Endodermal cell (in vitro differentiated cells): ENCODE data around the gene ZFR2. TPM values are rescaled to one million over a fixed set of nuclear protein-coding genes. Genes with fewer than 3 reads are reported as not detected.
"Not testable (repeated sequence)": the region's sequence is repeated elsewhere in the genome, so short reads cannot be mapped to it uniquely, and the experiment has no call there.

Source experiments
- DNase-seq: peaks from one replicate; pipeline ENCODE4 v3.0.0-alpha.2; 2017
- H3K27ac ChIP-seq: 2 replicates; pipeline ENCODE4 v1.5.1; 2013; ENCODE audit warnings: mild to moderate bottlenecking, low read depth, low read length, moderate library complexity
- H3K27me3 ChIP-seq: 2 replicates; pipeline ENCODE4 v1.6.1; 2013; ENCODE audit warnings: mild to moderate bottlenecking, low read length, moderate library complexity; ENCODE audit not compliant: insufficient read depth, control insufficient read depth, poor library complexity, severe bottlenecking
- H3K36me3 ChIP-seq: 2 replicates; pipeline ENCODE4 v1.7.0; 2013; ENCODE audit warnings: mild to moderate bottlenecking, low read length, moderate library complexity; ENCODE audit not compliant: control insufficient read depth, insufficient read depth
- H3K4me1 ChIP-seq: one replicate; pipeline ENCODE4 v1.7.0; 2013; ENCODE audit warnings: low read length; ENCODE audit not compliant: control insufficient read depth, insufficient read depth
- H3K4me3 ChIP-seq: 2 replicates; pipeline ENCODE4 v1.5.1; 2013; ENCODE audit warnings: mild to moderate bottlenecking, low read length, moderate library complexity
- H3K9ac ChIP-seq: 2 replicates; pipeline ENCODE4 v1.6.1; 2013; ENCODE audit warnings: mild to moderate bottlenecking, low read length, moderate library complexity; ENCODE audit not compliant: poor library complexity, severe bottlenecking; ENCODE audit errors: extremely low read depth
- H3K9me3 ChIP-seq: 2 replicates; pipeline ENCODE4 v1.6.1; 2013; ENCODE audit warnings: mild to moderate bottlenecking, low read length, moderate library complexity; ENCODE audit not compliant: control insufficient read depth
- H3K27ac Mint-ChIP-seq: 2 replicates; pipeline ENCODE4 v1.8.0; 2020; ENCODE audit warnings: mixed read lengths
- H3K27me3 Mint-ChIP-seq: 2 replicates; pipeline ENCODE4 v1.8.0; 2021; ENCODE audit warnings: mild to moderate bottlenecking, mixed read lengths; ENCODE audit not compliant: insufficient read depth
- H3K36me3 Mint-ChIP-seq: 2 replicates; pipeline ENCODE4 v1.8.0; 2020; ENCODE audit warnings: low read depth, mixed read lengths
- H3K4me1 Mint-ChIP-seq: 2 replicates; pipeline ENCODE4 v1.8.0; 2020; ENCODE audit warnings: mixed read lengths
- H3K4me3 Mint-ChIP-seq: 2 replicates; pipeline ENCODE4 v1.8.0; 2020; ENCODE audit warnings: mild to moderate bottlenecking, moderate library complexity, mixed read lengths
- H3K9me3 Mint-ChIP-seq: 2 replicates; pipeline ENCODE4 v1.8.0; 2020; ENCODE audit warnings: mild to moderate bottlenecking, mixed read lengths
- CTCF ChIP-seq: fragments of 200-600 bp; sonication (generic); conservative IDR thresholded peaks from 2 replicates; pipeline ENCODE4 v1.5.0; 2021; ENCODE audit warnings: antibody characterized with exemption, mild to moderate bottlenecking
- WGBS, 2 experiments: methylation state at CpG; one replicate each; pipeline versions ENCODE4 v1.1.5 to v1.1.7; 2013; ENCODE audit warnings: missing lambda C conversion rate in 2 of 2, mixed read lengths in 1 of 2; ENCODE audit not compliant: insufficient coverage in 1 of 2, insufficient read length in 1 of 2; 5-methylcytosine and 5-hydroxymethylcytosine counted together
- total RNA-seq, 2 donors: library from RNA; stranded (reverse); fragmentation: NEBNext Ultra II Directional in 1 of 2; extraction: Animal tissue kit (Norgen Biotek cat#: 25700) in 1 of 2; gene quantifications; 2 replicates in 1 of 2; 3 replicates in 1 of 2; pipeline ENCODE4 v1.2.1, GENCODE V29; 2021

ZFR2 gene
- total RNA-seq, 2 donors from 2014 or later = 16.4 to 24.6 TPM

GRCh38 chr19:3816566-3817218, 52.1 kb downstream of the ZFR2 start:
- Mint-ChIP-seq H3K27ac (no peak overlapping the region), H3K9me3 (no peaks in the 10 kb centered on the region), H3K36me3 (no peaks in the 10 kb centered on the region), H3K4me1 (no peaks in the 10 kb centered on the region), H3K27me3 (peaks cover under 1% of the 10 kb centered on the region), H3K4me3 (no peak overlapping the region)
- H3K4me1 ChIP-seq = no peaks in the 10 kb centered on the region
- H3K27me3 ChIP-seq = no peaks in the 10 kb centered on the region
- 93 to 94% methylated on average over 45 of the region's 45 CpGs for WGBS, 2 experiments
- TF ChIP-seq CTCF = no peak
- no peaks in the 10 kb centered on the region for H3K36me3 ChIP-seq
- no peaks in the 10 kb centered on the region for H3K9me3 ChIP-seq
- no peak overlapping the region for H3K27ac ChIP-seq
- H3K4me3 ChIP-seq = no peak overlapping the region
- H3K9ac ChIP-seq = no peak overlapping the region
- peak; percentile 40 for DNase-seq

- WGBS, 2 experiments = 92 to 93% methylated on average over 3 to 9 of the region's 9 CpGs
- not testable (repeated sequence) for H3K36me3 ChIP-seq, H3K9ac ChIP-seq, H3K9me3 ChIP-seq, H3K27ac ChIP-seq, H3K36me3 Mint-ChIP-seq, H3K27ac Mint-ChIP-seq, H3K4me1 ChIP-seq, H3K4me3 Mint-ChIP-seq, H3K4me1 Mint-ChIP-seq, DNase-seq, H3K9me3 Mint-ChIP-seq, H3K27me3 ChIP-seq, H3K27me3 Mint-ChIP-seq, H3K4me3 ChIP-seq
These were observed 52.7 kb downstream of the ZFR2 start for GRCh38 chr19:3816148-3816547.

- Histone ChIP-seq H3K4me3 (no peak overlapping the region), H3K9ac (no peak overlapping the region), H3K4me1 (no peaks in the 10 kb centered on the region), H3K27me3 (no peaks in the 10 kb centered on the region), H3K36me3 (no peaks in the 10 kb centered on the region), H3K9me3 (no peaks in the 10 kb centered on the region), H3K27ac (no peak overlapping the region)
- DNase-seq = no peak
- H3K4me3 Mint-ChIP-seq = no peak overlapping the region
- no peaks in the 10 kb centered on the region for H3K27me3 Mint-ChIP-seq
- no peaks in the 10 kb centered on the region for H3K9me3 Mint-ChIP-seq
- WGBS, 2 experiments = 86 to 90% methylated on average over 1 to 4 of the region's 4 CpGs
- H3K36me3 Mint-ChIP-seq = no peaks in the 10 kb centered on the region
- H3K4me1 Mint-ChIP-seq = no peaks in the 10 kb centered on the region
- no peak for TF ChIP-seq CTCF
- H3K27ac Mint-ChIP-seq = no peak overlapping the region
These were observed 54.2 kb downstream of the ZFR2 start for GRCh38 chr19:3814648-3815047.
